HG02938 (cell line): Measurements from ENCODE around the gene BRD1.
"Not testable (repeated sequence)": the region's sequence is repeated elsewhere in the genome, so short reads cannot be mapped to it uniquely, and the experiment has no call there.

Source experiments
- ATAC-seq: cut with Tn5 transposase; IDR thresholded peaks from one replicate; pipeline ENCODE4 v1.9.1; 2021; ENCODE audit warnings: mild to moderate bottlenecking, moderate library complexity; ENCODE audit not compliant: unreplicated experiment

Gene BRD1

DNA sequence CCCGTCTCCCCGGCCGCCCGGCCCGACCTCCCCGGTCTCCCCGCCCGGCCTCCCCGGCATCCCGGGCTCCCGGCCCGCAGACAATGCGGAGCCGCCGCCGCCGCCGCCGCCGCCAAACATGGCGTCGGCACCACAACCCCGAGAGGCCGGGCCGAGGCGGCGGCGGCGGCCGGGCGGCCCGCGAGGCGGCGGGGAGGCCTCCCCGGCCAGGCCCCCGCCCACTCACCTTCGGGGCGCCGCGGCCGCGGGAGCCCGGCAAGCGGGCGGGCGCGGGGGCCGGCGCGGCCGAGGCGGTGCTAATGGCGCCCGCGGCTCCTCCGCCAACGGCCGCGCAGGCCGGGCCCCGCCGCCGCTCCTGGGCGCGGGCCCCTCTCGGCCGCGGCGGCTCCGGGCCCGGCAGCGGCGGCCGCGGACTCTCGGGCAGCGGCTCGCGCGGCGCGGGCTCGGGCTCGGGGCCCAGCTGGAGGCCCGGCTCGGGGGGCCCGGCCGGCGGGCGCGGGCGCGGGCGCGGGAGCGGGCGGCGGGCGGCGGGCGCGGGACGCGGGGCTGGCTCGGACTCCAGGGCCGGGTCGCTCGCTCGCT is 311 bp downstream of the BRD1 start:
- ATAC-seq, result no peak

DNA sequence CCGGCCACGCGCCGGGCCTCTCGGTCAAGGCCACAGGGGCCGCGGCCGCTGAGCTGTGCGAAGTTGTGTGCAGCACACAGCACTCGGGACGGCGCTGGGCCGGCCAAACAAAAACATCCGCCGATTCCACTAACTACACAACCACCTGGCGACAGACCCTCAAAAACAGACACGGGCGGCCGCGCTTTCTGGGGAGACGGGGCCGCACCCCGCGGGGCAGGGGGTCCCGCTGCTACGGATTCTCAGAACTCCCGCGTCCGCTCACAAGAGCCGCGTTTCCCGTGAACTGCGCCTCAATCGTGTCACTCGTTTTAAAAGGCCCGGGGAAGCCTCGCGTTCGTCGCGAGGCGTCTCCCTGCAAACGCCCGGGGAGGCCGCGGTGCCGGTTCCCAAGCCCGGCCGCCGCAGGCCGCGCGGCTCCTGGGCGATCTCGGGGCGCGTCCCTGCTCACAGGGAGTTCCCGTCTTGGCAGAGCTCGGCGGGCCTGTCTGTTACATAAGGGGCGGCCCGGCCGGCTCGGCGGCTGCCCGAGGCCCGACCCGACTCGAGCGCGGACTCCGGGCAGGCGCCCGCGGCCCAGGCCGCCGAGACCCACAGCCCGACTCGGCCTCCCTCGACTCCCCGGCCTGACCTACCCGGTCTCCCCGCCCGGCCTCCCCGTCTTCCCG is 936 bp downstream of the BRD1 start:
- no peak for ATAC-seq

DNA sequence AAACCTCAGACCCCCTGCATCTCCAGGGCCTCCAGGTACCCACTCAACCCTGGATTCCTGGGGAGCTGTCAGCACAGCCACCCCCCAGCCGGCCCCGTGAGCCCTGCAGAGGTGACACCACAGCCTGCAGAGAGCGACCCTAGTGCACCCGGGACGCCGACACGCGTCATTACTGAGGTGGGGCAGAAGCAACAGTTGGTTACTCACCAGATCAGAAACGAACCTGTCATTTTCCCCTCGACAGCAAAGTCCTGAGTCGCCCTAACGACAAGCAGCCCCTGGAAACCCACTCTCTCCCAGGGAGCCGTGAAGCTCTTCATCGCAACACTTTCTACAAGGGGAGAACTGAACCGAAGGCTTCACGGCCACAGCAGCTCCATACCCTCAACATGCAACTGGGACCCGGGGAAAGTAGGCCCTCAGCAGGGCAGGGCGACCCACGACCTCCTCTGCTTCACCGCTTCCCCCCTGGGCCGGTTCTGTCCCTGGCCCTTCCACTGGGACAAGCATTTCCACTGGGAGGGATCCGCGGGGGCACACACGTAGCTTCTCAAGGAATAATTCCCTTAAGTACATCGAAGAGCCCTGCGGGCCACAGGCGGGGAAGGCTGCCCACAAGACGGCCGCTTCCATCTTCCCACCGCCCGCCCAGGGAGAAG is 1.6 kb downstream of the BRD1 start:
- ATAC-seq, result no peak

DNA sequence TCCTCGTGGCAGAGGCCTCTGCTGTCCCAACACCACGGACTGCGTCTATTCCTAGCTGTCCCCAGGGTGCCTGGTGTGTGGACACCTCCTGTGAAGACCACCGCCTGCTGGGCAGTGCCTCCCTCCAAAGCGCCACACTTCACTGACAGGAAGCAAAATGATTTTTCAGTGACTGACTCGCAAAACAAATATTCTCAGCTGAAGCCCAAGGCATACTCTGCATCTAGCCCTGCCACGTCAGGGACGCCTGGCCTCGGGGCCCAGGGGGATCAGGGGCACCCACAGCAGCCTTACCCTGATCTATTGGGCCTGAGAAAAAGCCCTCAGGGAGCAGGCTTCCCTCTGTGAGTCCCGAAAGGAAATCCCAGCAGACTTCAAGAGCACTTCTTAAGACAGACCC is 2.2 kb downstream of the BRD1 start:
- no peak for ATAC-seq

DNA sequence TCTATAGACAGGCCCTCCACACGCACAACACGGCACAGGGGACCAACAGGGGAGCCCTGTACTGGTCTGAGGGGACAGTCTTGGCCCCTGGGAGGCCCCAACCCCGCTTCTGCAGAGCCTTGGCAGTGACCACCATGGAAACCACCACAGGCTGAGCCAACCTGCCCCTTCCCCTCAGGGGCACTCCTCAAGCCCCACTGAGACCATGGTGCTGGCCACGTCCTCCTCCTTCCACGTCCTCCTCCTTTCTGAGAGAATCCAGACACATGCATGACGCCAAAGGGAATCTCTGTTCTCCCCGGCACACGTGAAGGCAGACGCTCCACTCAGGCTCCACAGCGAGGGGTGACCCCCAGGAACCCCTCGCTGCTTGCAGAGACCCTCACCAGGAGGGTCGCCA is 2.7 kb downstream of the BRD1 start:
- no peak for ATAC-seq

DNA sequence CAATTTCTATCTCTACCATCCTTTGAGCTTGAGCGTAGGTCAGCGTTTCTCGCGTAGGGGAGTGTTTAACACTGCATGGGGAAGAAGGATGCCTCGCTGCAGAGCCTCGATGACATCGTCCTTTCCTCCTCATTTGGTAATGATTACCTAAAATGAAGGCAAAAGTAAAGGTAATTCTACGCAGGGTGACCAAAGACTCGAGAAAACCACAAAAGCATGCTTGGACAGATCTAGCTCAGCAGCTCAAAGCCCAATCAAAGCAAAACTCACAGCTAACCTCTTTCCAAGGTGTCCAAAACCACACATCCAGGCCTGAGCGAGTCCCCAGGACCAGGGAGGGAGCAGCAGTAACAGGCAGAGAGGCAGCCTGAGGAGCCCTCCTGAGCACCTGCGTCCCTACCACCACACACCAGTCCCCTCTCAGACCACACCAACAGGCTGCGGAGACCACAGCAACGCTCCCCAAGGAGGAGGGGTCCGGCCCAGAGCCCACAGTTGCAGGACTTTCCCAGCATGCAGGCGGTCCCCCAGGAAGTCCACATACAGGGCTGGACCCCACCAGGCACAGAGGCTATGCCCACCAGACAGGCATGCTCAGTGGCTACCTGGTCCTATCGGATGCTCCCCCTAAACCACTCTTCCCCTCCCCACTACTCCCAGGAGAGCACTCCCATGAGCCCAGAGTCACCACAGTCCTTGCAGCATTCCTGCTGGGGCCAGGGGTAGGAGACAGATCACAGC is 3.3 kb downstream of the BRD1 start:
- ATAC-seq, result no peak

DNA sequence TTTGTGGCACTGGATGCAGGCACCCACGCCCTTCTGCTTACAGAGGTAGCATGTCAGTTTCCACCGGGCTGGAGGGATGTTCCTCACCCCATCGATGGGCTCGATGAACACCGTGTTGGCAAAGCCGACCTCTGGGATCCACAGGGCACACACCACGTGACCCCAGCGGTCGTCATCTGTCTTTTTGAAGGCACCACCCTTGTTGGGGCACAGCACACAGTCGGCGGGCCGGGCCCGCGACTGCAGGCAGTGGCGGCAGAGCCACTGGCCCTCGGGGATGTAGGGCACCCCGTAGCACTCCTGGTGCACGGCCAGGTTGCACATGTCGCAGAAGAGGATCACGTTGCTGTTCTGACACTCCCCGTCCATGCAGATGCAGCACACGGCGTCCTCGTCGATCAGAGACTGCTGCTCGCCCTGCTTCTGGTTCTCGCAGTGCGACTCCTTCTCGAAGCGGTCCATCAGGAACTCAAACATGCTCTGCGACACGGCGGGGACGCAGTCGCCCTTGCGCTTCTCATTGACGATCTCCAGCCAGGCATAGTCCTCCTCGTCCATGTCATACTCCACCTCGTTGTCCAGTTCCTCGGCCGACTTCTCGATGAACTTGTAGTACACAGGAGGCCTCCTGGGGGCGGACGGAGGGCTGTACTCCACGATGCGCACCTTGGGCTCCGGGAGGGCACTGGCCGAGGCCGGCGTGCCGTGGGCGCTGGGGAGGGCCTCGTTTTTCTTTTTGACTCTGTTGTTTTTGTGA is 4.2 kb downstream of the BRD1 start:
- ATAC-seq, result no peak

DNA sequence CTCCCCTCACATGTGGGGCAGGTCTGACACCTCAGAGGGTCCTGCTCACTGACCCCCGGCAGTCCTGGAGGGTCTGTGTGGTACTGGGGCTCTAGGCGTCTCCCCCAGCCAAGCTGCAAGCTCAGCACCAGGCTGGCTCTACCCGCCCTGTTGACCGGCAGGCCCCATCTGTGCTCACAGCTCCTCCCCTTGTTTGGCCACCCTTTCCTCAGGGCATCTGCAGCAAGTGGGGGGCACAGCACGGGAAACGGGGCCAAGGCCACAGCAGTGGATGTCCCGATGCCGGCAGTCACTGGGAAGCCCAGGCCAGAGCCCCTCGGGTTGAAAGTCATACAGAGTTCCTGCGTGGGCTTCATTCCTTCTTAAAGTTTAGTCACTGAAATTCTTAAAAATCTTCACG is 5.9 kb downstream of the BRD1 start:
- not testable (repeated sequence) for ATAC-seq

DNA sequence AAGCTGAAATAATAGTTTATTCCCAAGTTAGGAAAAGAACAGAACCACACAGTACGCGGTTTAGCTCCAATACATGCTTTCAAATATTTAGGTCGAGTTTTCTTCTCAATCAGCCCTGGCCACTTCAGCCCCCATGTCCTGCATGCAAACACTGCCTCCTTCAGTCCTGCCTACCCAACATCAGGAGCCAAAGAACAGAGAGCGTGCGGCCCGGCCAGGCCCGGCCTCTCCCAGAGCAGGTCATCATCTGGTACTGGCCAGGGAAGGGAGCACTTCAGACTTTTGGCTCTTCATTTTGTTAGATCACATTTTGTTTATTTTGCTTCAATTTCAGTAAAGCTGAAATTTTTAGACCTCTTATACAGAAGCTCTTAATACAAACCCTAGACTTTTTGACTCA is 6.7 kb downstream of the BRD1 start:
- ATAC-seq, result no peak

DNA sequence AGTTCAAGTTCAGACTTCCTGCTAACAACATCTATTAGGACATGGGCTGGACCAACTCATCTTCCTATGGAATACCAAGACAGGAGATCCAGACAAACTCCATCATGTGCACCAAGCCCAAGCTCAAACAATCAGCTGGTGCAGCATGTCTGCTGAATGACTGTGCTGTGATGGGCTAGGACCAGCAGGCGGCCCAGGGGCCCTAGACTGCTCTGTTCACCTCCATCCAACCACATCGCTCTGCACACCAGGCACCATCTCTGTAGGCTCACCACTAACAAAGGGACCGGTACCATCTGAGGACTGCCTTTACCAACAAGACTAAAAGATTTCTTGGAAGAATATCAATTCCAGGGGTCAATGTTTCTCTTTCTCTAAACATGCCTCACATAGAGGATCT is 10.3 kb downstream of the BRD1 start:
- no peak for ATAC-seq

DNA sequence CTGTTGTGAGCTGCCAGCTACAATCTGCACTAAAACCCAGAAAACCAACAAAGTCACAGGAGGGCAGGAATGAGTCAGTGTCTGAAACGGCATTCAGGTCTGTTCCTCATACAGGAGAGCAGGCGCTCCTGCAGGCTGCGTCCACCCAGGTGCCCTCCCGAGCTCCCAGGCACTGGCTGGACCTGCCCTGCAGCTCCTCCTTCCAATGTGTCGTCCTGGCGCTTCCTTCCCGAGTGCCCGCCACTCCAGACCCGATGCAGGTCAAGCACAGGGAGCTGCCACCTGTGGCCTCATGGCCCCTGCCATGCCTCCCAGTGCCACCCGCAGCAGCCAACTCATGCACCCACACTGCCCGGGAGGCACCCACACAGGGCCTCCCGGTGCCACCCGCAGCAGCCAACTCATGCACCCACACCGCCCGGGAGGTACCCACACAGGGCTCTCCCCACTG is 12.0 kb downstream of the BRD1 start:
- no peak for ATAC-seq

DNA sequence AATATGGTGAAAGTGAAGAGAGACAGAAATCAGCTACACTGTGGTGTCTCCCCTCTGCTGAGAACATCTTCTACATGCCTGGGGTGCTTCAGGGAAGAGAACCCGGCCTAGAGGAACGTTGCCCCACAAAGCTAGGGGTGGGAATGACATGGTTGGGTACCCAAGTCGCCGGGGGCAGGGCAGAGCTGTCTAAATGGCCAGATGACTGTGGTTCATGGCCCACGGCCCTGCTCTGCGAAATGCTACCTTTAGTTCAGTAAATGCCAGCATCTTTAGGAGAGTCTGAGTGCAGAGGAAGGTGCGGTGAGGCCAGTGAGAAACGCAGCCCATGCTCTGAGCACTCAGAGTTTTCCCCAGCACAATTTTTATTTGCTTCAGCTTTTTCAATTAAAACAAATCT is 12.8 kb downstream of the BRD1 start:
- no peak for ATAC-seq

DNA sequence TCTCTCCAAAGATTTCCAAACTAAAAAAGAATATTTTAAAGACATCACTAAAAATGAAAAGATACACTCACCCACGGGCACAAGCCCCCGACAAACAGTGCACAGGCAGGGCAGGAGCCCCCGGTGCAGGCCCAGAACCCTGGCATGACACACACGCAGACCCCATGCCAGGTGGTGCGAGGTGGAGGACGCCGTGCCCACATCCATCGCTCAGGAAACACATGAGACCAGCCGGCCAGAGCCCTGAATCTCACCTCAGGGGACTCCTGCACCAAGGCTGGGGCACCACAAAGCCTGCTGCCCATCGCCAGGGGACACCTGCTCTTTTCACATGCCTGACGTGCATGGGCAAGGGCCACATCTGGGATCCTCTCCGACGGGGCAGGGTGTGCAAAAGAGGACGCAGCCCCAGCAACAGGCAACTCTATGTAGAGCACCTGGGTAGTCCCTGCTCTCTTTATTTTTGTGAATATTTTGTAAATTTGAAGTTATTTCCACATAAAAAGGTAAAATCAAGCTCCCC is 13.4 kb downstream of the BRD1 start:
- ATAC-seq, result no peak

DNA sequence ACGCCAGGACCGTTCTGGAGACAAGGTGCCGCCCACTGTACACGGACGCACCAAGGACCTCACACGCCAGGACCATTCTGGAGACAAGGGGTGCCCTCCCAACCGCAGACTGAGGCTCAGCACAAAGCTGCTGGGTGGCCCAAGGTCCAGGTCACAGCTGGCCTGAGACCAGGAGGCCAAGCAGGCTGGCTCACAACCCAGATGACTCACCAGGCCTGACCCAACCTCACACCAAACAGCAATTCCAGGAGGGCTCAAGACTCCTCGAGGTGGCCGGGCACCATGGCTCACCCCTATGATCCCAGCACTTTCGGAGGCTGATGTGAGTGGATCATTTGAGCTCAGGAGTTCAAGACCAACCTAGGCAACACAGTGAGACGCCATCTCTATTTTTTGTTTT is 14.8 kb downstream of the BRD1 start:
- ATAC-seq, result no peak

DNA sequence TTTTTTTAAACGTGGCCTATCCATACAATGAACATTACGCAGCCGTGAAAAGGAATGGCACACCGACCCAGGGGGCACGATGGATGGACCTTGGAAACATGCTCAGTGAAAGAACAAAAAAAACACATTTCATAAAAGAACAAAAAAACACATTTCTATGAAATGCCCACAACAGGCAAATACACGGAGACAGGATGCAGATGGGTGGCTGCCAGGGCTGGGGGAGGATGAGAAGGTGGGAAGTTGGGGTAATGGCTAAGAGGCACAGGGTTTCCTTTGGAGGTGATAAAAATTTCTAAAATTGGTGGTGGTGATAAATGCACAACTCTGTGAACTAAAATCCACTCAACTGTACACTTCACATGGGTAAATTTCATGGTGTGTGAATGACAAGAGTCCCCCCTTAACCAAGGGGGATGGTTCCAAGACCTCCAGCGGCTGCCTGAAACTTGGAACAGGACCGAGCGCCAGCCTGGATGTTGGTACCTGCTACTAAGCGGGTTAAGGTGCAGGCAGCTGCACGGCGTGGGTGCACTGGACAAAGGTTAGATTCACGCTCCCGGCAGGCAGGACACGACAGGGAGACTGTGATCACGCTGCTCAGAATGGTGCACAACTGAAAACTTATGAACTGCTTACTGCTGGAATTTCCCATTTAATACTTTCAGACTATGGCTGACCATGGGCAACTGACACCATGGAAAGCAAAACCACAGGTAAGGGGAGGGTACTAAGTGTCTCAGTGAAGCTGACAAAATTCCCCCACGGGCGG is 16.5 kb downstream of the BRD1 start:
- ATAC-seq, result no peak

DNA sequence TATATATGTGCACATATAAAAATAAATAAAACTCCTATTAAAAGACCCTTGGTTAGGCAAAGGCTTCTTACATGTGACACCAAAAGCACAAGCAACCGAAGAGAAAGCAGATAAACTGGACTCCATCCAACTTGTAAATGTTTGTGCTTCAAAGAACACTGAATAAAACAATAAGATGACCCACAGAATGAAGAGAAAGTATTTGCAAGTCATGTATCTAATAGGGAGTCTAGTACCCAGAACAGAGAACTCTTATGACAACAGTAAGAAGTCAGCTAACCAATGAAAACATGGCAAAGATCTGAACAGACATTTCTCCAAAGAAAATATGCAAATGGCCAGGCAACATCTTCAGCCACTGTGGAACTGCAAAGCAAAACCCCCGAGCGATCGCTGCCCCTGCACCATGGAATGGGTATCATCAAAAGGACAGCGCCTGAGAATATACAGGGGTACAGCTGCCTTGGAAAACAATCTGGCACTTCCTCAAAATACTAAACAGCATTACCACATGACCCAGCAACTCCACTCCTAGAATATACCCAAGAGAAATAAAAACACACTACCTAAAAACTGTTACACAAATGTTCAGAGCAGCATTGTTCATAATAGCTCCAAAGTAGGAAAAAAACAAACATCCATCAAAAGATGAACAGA is 17.2 kb downstream of the BRD1 start:
- ATAC-seq, result no peak

DNA sequence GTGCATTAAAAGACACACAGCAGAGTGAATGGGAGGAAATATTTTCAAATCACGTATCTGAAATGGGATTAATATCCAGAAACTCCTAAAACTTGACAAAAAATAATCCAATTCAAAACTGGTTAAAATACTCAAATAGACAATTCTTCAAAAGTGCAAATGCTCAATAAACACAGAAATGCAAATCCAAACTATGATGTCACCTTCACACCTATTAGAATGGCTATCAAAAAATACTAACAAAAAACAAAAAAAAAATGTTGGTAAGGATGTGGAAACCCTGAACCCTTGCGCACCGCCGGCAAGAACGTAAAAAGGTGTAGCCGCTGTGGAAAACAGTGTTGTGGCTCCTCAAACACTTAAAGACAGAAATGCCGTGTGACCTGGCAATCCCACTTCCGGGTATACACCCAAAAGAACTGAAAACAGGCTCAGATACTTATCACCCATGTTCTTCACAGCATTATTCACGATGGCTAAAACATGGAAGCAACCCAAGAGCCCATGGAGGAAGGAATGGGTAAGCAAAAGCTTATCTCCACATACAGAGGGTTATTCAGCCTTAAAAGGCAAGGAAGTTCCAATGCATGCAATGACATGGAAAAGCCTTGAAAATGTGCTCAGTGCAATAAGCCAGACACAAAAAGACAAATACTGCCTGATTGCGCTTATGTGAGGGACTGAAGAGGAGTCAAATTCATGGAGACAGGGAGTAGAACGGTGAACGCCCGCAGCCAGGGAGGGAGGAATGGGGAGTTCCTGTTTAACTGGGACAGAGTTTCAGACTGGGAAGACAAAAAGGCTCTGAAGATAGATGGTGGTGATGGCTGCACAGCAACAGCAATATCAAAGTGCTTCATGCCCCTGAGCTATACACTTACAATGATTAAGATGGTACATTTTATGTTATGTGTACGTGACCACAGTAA is 19.6 kb downstream of the BRD1 start:
- ATAC-seq, result no peak

DNA sequence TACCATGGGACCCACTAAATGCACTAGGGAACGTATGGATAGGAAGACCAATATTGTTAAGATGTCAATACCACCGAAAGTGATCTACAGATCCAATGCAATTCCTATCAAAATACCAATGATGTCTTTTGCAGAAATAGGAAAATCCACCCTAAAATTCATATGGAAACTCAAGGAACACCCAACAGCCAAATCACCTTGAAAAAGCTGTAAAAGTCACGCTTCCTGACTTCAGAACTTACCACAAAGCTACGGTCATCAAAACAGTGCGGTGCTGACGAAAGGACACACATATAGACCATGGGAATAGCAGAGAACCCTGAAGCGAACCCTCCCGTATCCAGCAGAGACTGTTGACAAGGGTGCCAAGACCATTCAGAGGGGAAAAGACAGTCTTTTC is 20.5 kb downstream of the BRD1 start:
- no peak for ATAC-seq
